Measurements from ENCODE around the gene TLN1. TPM values are rescaled to one million over a fixed set of nuclear protein-coding genes. Genes with fewer than 3 reads are reported as not detected.
A peak's percentile ranks its signal among the peaks of the same experiment; 100 is the strongest.

TLN1 gene
- total and polyA plus RNA-seq, 10 of the 15 experiments (the other 5 are each of a cell fraction or from before 2014, with no cell fraction given): 11.6 to 305 (median 71.9) TPM

- FAIRE-seq: no peak
- Histone ChIP-seq H3K9ac (ENCODE audit: control insufficient read depth, insufficient read depth, low read length) (no peak overlapping the region), H3K9me3 (replicated peaks; ENCODE audit: control insufficient read depth, insufficient read depth, low read length) (no peaks in the 10 kb centered on the region), H3K4me3 (no peak overlapping the region), H3K36me3 (ENCODE audit: control insufficient read depth in 2 of 2, insufficient read depth in 2 of 2, low read length in 1 of 2) (no peaks in the 10 kb centered on the region; a peak in 1 of 4 replicates), H2AFZ (ENCODE audit: control insufficient read depth, low read depth, low read length) (no peak overlapping the region), H3K27ac (ENCODE audit: control insufficient read depth, insufficient read depth) (no peak overlapping the region), H3K4me1 (ENCODE audit: control insufficient read depth, insufficient read depth, low read length) (no peaks in the 10 kb centered on the region), H3K27me3 (replicated peaks in 1 of 2; ENCODE audit: control insufficient read depth in 2 of 2, insufficient read depth in 2 of 2, low read length in 1 of 2) (no peaks in the 10 kb centered on the region), H3K4me2 (ENCODE audit: control insufficient read depth, insufficient read depth) (no peak overlapping the region), H4K20me1 (ENCODE audit: control insufficient read depth, insufficient read depth) (no peaks in the 10 kb centered on the region), H3K79me2 (ENCODE audit: control insufficient read depth, insufficient read depth, low read length) (no peaks in the 10 kb centered on the region)
- in situ Hi-C loops (cut with MboI): no loop called here
- no peak for TF ChIP-seq HDGF (IDR thresholded peaks at IDR 0.05)
- 0 out of 2 replicates have a peak, but pooled peaks have one; percentile 19 for TF ChIP-seq PAX5 (IDR thresholded peaks at IDR 0.05; ENCODE audit: borderline replicate concordance, low read depth, low read length)
- TF ChIP-seq ZBTB40 (IDR thresholded peaks at IDR 0.05; ENCODE audit: borderline replicate concordance): no peak
- no peak for TF ChIP-seq ATF7 (IDR thresholded peaks at IDR 0.05; ENCODE audit: low read depth)
- peak; percentile 94 for ATAC-seq
- ChIA-PET SMC1A (ENCODE audit: uncharacterized antibody, unreplicated experiment) (interaction anchor here (1.0 to 1.4 kb wide), 4 partner anchors 12 to 80 kb away, joined by 3 to 7 read pairs (median 4); no protein-coding TSS in a partner anchor), POLR2A (interaction anchor here (0.6 to 1.1 kb wide), 3 partner anchors 21 to 122 kb away, joined by 3 to 4 read pairs (median 4); no protein-coding TSS in a partner anchor), RAD21 (ENCODE audit: unreplicated experiment) (interaction anchor here (0.5 to 1.2 kb wide), 2 partner anchors 57 to 129 kb away, joined by 3 to 5 read pairs; no protein-coding TSS in a partner anchor), CTCF (interaction anchor here (0.9 to 1.7 kb wide), 7 partner anchors 11 to 115 kb away, joined by 3 to 5 read pairs (median 4); no protein-coding TSS in a partner anchor)
- WGBS (ENCODE audit: insufficient coverage, insufficient replicate concordance, low lambda C conversion rate, missing lambda C conversion rate): 91% methylated on average over 4 of the region's 4 CpGs
- BruUV-seq (replicated peaks): no TSS peak
- intact Hi-C loops (cut with micrococcal nuclease; ENCODE audit: unreplicated experiment): no loop called here
- no peak for DNase-seq (ENCODE audit: low read depth, low spot score)
These were observed 44.0 kb upstream of the TLN1 start for GRCh38 chr9:35776018-35776417.
